HEK293 (cell line): ENCODE data around the gene IRF8.

ENCODE experiments used
- CTCF ChIA-PET: fragments of 350-600 bp; formaldehyde crosslinking; extraction: SDS; loops from one replicate; lab custom pipeline; 2021; ENCODE audit warnings: antibody characterized with exemption; lab: Yijun Ruan, JAX
- POLR2A ChIA-PET: fragments of 300-600 bp; formaldehyde crosslinking; extraction: SDS; loops from one replicate; lab custom pipeline; 2020; ENCODE audit warnings: antibody characterized with exemption, inconsistent platforms; lab: Yijun Ruan, JAX
- H3K27ac ChIP-seq: fragments of 200-500 bp; sonication (Bioruptor generic); 2 replicates; pipeline ENCODE4 v1.5.1; 2014; ENCODE audit warnings: low read depth, low read length, control low read depth, inconsistent platforms; ENCODE audit errors: extremely low read depth
- H3K36me3 ChIP-seq, 2 experiments: fragments of 200-500 bp in 1 of 2; sonication (Bioruptor generic) in 1 of 2; 1 replicate in 1 of 2; 2 replicates in 1 of 2; pipeline ENCODE4 v1.5.1; 2014 to 2017; ENCODE audit warnings: inconsistent platforms in 2 of 2, low read length in 2 of 2; ENCODE audit not compliant: control insufficient read depth in 2 of 2, insufficient read depth in 1 of 2
- H3K4me1 ChIP-seq: fragments of 200-500 bp; sonication (Bioruptor generic); 2 replicates; pipeline ENCODE4 v1.5.1; 2014; ENCODE audit warnings: mild to moderate bottlenecking, low read length, inconsistent platforms; ENCODE audit not compliant: control insufficient read depth, insufficient read depth
- H3K4me3 ChIP-seq: 2 replicates; pipeline ENCODE4 v1.5.1; 2011; ENCODE audit warnings: low read depth, mild to moderate bottlenecking, control low read depth, low read length, moderate library complexity
- H3K9me3 ChIP-seq: fragments of 200-500 bp; sonication (Bioruptor generic); 2 replicates; pipeline ENCODE4 v1.5.1; 2014; ENCODE audit warnings: low read depth, low read length, inconsistent platforms; ENCODE audit not compliant: control insufficient read depth, insufficient read depth
- EGR2 ChIP-seq: fragments of 450-650 bp; formaldehyde crosslinking; IDR thresholded peaks from 2 replicates; pipeline ENCODE4 v1.5.1; 2016; ENCODE audit warnings: low read depth, missing biosample characterization, missing genetic modification characterization
- GLIS1 ChIP-seq: fragments of 450-650 bp; formaldehyde crosslinking; IDR thresholded peaks from 2 replicates; pipeline ENCODE4 v1.5.1; 2016; ENCODE audit warnings: missing biosample characterization, missing genetic modification characterization
- KLF8 ChIP-seq: fragments of 450-650 bp; formaldehyde crosslinking; IDR thresholded peaks from 2 replicates; pipeline ENCODE4 v1.5.1; 2016; ENCODE audit warnings: missing biosample characterization, missing genetic modification characterization
- ZBTB48 ChIP-seq: fragments of 450-650 bp; formaldehyde crosslinking; IDR thresholded peaks from 2 replicates; pipeline ENCODE4 v1.5.1; 2016; ENCODE audit warnings: missing biosample characterization, missing genetic modification characterization
- ZBTB7A ChIP-seq: fragments of 450-650 bp; formaldehyde crosslinking; IDR thresholded peaks from 2 replicates; pipeline ENCODE4 v1.5.1; 2016; ENCODE audit warnings: low read depth, missing biosample characterization, missing genetic modification characterization
- ZFHX2 ChIP-seq: fragments of 450-650 bp; formaldehyde crosslinking; conservative IDR thresholded peaks from 2 replicates; pipeline ENCODE4 v1.5.1; 2016; ENCODE audit warnings: missing biosample characterization, missing genetic modification characterization
- ZNF10 ChIP-seq: fragments of 450-650 bp; formaldehyde crosslinking; IDR thresholded peaks from 2 replicates; pipeline ENCODE4 v1.5.1; 2017; ENCODE audit warnings: missing biosample characterization, missing genetic modification characterization
- ZNF175 ChIP-seq: fragments of 450-650 bp; formaldehyde crosslinking; IDR thresholded peaks from 2 replicates; pipeline ENCODE4 v1.5.1; 2016; ENCODE audit warnings: missing biosample characterization, missing genetic modification characterization
- ZNF184 ChIP-seq: fragments of 450-650 bp; IDR thresholded peaks from 2 replicates; pipeline ENCODE4 v1.5.1; 2018; ENCODE audit warnings: missing biosample characterization, mild to moderate bottlenecking, missing genetic modification characterization
- ZNF341 ChIP-seq: fragments of 450-650 bp; formaldehyde crosslinking; IDR thresholded peaks from 2 replicates; pipeline ENCODE4; 2016; ENCODE audit warnings: low read depth, missing biosample characterization, missing genetic modification characterization
- ZNF366 ChIP-seq: fragments of 450-650 bp; formaldehyde crosslinking; conservative IDR thresholded peaks from 2 replicates; pipeline ENCODE4 v1.5.1; 2016; ENCODE audit warnings: missing biosample characterization, missing genetic modification characterization
- ZNF416 ChIP-seq: fragments of 450-650 bp; formaldehyde crosslinking; IDR thresholded peaks from 2 replicates; pipeline ENCODE4 v1.5.1; 2016; ENCODE audit warnings: missing biosample characterization, missing genetic modification characterization
- ZNF433 ChIP-seq: fragments of 450-650 bp; formaldehyde crosslinking; IDR thresholded peaks from 2 replicates; pipeline ENCODE4 v1.5.1; 2016; ENCODE audit warnings: missing biosample characterization, missing genetic modification characterization, low read depth
- ZNF549 ChIP-seq: fragments of 450-650 bp; IDR thresholded peaks from 2 replicates; pipeline ENCODE4 v1.5.1; 2018; ENCODE audit warnings: missing biosample characterization, missing genetic modification characterization, mild to moderate bottlenecking, inconsistent platforms, moderate library complexity
- ZNF558 ChIP-seq: fragments of 450-650 bp; formaldehyde crosslinking; IDR thresholded peaks from 2 replicates; pipeline ENCODE4 v1.5.1; 2016; ENCODE audit warnings: missing biosample characterization, missing genetic modification characterization
- ZNF629 ChIP-seq: fragments of 450-650 bp; formaldehyde crosslinking; IDR thresholded peaks from 2 replicates; pipeline ENCODE4 v1.5.1; 2017; ENCODE audit warnings: missing biosample characterization, missing genetic modification characterization
- ZNF677 ChIP-seq: fragments of 450-650 bp; IDR thresholded peaks from 2 replicates; pipeline ENCODE4 v1.5.0; 2018; ENCODE audit warnings: missing biosample characterization, mild to moderate bottlenecking, missing genetic modification characterization, moderate library complexity
- ZNF707 ChIP-seq: fragments of 450-650 bp; formaldehyde crosslinking; IDR thresholded peaks from 2 replicates; pipeline ENCODE4 v1.5.1; 2016; ENCODE audit warnings: missing biosample characterization, missing genetic modification characterization
- ZNF791 ChIP-seq: fragments of 450-650 bp; formaldehyde crosslinking; IDR thresholded peaks from 2 replicates; pipeline ENCODE4 v1.5.1; 2016; ENCODE audit warnings: missing biosample characterization, missing genetic modification characterization
- TF ChIP-seq, protein P1 (sequence below): fragments of 450-650 bp; formaldehyde crosslinking; IDR thresholded peaks from 2 replicates; pipeline ENCODE4 v1.5.1; 2016; ENCODE audit warnings: missing biosample characterization, missing genetic modification characterization
- TF ChIP-seq, protein P2 (sequence below): fragments of 450-650 bp; formaldehyde crosslinking; IDR thresholded peaks from 2 replicates; pipeline ENCODE4 v1.5.1; 2016; ENCODE audit warnings: missing biosample characterization, missing genetic modification characterization
- TF ChIP-seq, protein P3 (sequence below): fragments of 450-650 bp; formaldehyde crosslinking; IDR thresholded peaks from 2 replicates; pipeline ENCODE4 v1.5.1; 2016; ENCODE audit warnings: missing biosample characterization, missing genetic modification characterization
- TF ChIP-seq, protein P4 (sequence below): IDR thresholded peaks from 2 replicates; pipeline ENCODE4 v1.6.1; 2011; ENCODE audit warnings: mild to moderate bottlenecking, low read depth, low read length, borderline replicate concordance

IRF8 gene

DNA sequence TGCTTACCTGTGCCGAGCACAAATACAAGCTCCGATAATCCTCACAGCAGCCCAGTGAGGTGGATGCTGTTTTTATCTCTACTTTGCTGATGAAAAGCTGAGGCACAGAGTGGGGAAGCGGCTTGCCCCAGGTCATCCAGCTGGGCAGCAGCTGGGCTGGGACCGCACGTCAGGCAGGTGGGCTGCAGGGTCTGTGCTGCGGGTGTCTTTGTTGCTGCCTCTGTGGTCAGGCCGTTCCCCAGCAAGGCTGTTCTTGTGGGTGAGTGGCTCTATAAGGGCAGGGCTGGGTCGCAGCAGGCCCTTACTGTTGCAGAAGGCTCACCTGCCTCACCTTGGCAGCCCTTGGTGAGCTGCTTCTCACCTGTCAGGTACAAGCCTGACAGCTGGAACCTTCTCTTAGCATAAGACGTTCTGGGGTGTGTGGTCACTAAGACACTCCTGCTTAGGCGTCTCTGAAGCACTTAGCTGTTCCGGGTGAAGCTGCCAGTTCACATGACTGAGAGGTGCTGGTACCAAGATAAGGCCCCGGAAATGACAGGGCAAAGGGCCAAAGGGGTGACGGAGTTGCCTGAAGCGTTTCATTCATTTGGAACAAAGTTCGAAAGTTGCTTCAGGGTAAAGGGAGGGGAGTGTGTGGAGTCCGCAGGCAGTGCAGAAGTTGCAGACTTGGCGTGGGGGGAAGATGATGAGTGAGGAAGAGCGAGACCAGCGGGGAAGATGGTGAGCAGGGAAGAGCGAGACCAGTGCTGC, 17.4 kb downstream of the IRF8 start:
- Histone ChIP-seq H3K9me3 (no peaks in the 10 kb centered on the region), H3K4me1 (no peaks in the 10 kb centered on the region), H3K36me3 (peaks cover 0 to 53% of the 10 kb centered on the region in 2 experiments; a peak in 1 of 3 replicates), H3K27ac (no peak overlapping the region), H3K4me3 (no peak overlapping the region)
- peak; percentile 43; the same call in 1 of the 2 replicates for TF ChIP-seq ZNF341
- TF ChIP-seq ZNF366 (tag by site-specific recombination), result no peak
- POLR2A ChIA-PET, result no interaction called here
- CTCF ChIA-PET, result interaction anchor here (0.5 to 1.4 kb wide), 5 partner anchors 13 to 128 kb away, joined by 3 to 5 read pairs (median 3); no protein-coding TSS in a partner anchor

DNA sequence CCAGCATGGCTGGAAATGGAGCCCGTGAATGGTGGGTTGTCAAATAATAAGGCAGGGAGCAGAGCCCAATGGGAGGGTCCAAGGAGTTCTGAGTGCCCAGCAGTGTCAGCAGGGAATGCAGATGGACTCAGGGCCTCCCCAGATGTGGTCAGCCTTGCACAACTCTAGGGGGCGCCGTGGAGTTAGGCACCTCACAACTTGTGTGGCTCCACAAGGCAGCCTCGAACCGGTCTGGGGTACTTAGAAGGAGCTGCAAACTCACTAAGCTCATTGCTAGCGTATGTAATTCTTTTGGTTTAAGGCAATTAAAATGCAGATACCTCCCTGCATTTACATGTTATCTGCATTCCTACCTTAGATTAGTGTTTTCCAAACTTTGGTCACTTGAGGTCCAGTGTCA, 18.1 kb downstream of the IRF8 start:
- H3K36me3 ChIP-seq, result peaks cover 0 to 46% of the 10 kb centered on the region in 2 experiments; a peak in 1 of 3 replicates
- no peaks in the 10 kb centered on the region for H3K4me1 ChIP-seq
- TF ChIP-seq, protein P1, sequence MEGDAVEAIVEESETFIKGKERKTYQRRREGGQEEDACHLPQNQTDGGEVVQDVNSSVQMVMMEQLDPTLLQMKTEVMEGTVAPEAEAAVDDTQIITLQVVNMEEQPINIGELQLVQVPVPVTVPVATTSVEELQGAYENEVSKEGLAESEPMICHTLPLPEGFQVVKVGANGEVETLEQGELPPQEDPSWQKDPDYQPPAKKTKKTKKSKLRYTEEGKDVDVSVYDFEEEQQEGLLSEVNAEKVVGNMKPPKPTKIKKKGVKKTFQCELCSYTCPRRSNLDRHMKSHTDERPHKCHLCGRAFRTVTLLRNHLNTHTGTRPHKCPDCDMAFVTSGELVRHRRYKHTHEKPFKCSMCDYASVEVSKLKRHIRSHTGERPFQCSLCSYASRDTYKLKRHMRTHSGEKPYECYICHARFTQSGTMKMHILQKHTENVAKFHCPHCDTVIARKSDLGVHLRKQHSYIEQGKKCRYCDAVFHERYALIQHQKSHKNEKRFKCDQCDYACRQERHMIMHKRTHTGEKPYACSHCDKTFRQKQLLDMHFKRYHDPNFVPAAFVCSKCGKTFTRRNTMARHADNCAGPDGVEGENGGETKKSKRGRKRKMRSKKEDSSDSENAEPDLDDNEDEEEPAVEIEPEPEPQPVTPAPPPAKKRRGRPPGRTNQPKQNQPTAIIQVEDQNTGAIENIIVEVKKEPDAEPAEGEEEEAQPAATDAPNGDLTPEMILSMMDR, result peak; percentile 38
- TF ChIP-seq ZNF416 (tag by site-specific recombination), result no peak
- TF ChIP-seq, protein P2, sequence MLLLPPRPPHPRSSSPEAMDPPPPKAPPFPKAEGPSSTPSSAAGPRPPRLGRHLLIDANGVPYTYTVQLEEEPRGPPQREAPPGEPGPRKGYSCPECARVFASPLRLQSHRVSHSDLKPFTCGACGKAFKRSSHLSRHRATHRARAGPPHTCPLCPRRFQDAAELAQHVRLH (tag by site-specific recombination), result 0 out of 2 replicates have a peak, but pooled peaks have one; percentile 37
- no peak overlapping the region for H3K4me3 ChIP-seq
- no peak overlapping the region for H3K27ac ChIP-seq
- ChIA-PET POLR2A (no interaction called here), CTCF (interaction anchor here (0.7 to 1.5 kb wide), 5 partner anchors 9 to 106 kb away, joined by 3 to 5 read pairs (median 4); no protein-coding TSS in a partner anchor)
- H3K9me3 ChIP-seq, result no peaks in the 10 kb centered on the region

DNA sequence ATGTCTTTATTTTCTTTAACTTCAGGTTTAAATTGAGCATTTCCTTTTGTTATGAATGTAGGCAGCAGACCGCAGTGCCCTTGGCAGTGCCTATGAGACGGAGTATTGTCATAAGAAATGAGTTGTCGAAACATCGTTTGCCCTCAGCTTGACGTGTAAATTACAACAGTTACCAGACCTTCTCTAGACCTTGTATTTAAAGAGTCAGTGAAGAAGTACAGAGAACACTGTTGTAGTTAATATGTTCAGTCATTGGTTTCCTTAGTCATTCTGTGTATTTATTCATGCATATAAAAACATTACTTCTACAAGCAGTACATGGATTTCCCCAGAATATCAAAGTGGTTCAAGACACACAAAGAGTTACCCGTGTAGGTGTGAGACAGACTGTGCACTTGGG, 19.0 kb downstream of the IRF8 start:
- POLR2A ChIA-PET, result no interaction called here
- Histone ChIP-seq H3K27ac (no peak overlapping the region), H3K4me3 (no peak overlapping the region), H3K36me3 (peaks cover 0 to 37% of the 10 kb centered on the region in 2 experiments; a peak in 1 of 3 replicates), H3K4me1 (no peaks in the 10 kb centered on the region), H3K9me3 (no peaks in the 10 kb centered on the region)
- TF ChIP-seq EGR2 (tag by site-specific recombination), result no peak
- TF ChIP-seq ZNF175 (tag by site-specific recombination), result no peak
- TF ChIP-seq ZNF549 (tag by site-specific recombination), result no peak
- no peak for TF ChIP-seq KLF8
- TF ChIP-seq ZNF10, result no peak
- TF ChIP-seq, protein P3, sequence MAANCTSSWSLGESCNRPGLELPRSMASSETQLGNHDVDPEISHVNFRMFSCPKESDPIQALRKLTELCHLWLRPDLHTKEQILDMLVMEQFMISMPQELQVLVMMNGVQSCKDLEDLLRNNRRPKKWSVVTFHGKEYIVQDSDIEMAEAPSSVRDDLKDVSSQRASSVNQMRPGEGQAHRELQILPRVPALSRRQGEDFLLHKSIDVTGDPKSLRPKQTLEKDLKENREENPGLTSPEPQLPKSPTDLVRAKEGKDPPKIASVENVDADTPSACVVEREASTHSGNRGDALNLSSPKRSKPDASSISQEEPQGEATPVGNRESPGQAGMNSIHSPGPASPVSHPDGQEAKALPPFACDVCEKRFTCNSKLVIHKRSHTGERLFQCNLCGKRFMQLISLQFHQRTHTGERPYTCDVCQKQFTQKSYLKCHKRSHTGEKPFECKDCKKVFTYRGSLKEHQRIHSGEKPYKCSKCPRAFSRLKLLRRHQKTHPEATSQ, result no peak
- no peak for TF ChIP-seq ZNF677 (tag by site-specific recombination)
- TF ChIP-seq, protein P4, sequence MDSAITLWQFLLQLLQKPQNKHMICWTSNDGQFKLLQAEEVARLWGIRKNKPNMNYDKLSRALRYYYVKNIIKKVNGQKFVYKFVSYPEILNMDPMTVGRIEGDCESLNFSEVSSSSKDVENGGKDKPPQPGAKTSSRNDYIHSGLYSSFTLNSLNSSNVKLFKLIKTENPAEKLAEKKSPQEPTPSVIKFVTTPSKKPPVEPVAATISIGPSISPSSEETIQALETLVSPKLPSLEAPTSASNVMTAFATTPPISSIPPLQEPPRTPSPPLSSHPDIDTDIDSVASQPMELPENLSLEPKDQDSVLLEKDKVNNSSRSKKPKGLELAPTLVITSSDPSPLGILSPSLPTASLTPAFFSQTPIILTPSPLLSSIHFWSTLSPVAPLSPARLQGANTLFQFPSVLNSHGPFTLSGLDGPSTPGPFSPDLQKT, result no peak
- TF ChIP-seq ZBTB7A (tag by site-specific recombination), result no peak
- no peak for TF ChIP-seq ZNF629 (tag by site-specific recombination)
- TF ChIP-seq ZNF791 (tag by site-specific recombination), result no peak
- no peak for TF ChIP-seq ZNF707 (tag by site-specific recombination)
- TF ChIP-seq ZNF558 (tag by site-specific recombination), result no peak
- no peak for TF ChIP-seq ZFHX2 (tag by site-specific recombination)
- no peak for TF ChIP-seq ZNF184
- no peak for TF ChIP-seq ZNF433 (tag by site-specific recombination)
- no peak for TF ChIP-seq GLIS1 (tag by site-specific recombination)
- no peak for TF ChIP-seq ZBTB48 (tag by site-specific recombination)
- CTCF ChIA-PET, result interaction anchor here (1.4 to 1.5 kb wide), 3 partner anchors 10 to 97 kb away, joined by 4 to 5 read pairs (median 4); no protein-coding TSS in a partner anchor
